OCI-LY1 (cell line): ENCODE measurements around the gene FAF1.

Source experiments
- H2AFZ ChIP-seq: fragments of 200-600 bp; sonication (generic), shearing (Covaris generic); 2 replicates; pipeline ENCODE4 v1.6.0; 2014; ENCODE audit warnings: antibody characterized with exemption, mild to moderate bottlenecking, low read length
- H3F3A ChIP-seq: fragments of 200-600 bp; sonication (generic), shearing (Covaris generic); 2 replicates; pipeline ENCODE4 v1.6.0; 2014; ENCODE audit warnings: mild to moderate bottlenecking, antibody characterized with exemption, low read length, moderate library complexity; ENCODE audit not compliant: insufficient read depth
- H3K27ac ChIP-seq: fragments of 200-600 bp; sonication (generic); 2 replicates; pipeline ENCODE4 v1.5.1; 2014; ENCODE audit warnings: low read length, mixed run types, mild to moderate bottlenecking, low read depth; ENCODE audit not compliant: poor library complexity, severe bottlenecking
- H3K27me3 ChIP-seq: fragments of 200-600 bp; sonication (generic); 2 replicates; pipeline ENCODE4 v1.6.0; 2014; ENCODE audit warnings: antibody characterized with exemption, mild to moderate bottlenecking, low read length, moderate library complexity; ENCODE audit not compliant: insufficient read depth
- H3K36me3 ChIP-seq: fragments of 200-600 bp; sonication (generic); 2 replicates; pipeline ENCODE4 v1.6.1; 2014; ENCODE audit warnings: mild to moderate bottlenecking, antibody characterized with exemption, low read length, moderate library complexity, mixed read lengths; ENCODE audit not compliant: insufficient read depth
- H3K4me1 ChIP-seq: fragments of 200-600 bp; sonication (generic); 2 replicates; pipeline ENCODE4 v1.5.1; 2014; ENCODE audit warnings: mild to moderate bottlenecking, low read length, moderate library complexity; ENCODE audit not compliant: insufficient read depth, severe bottlenecking
- H3K4me2 ChIP-seq: fragments of 200-600 bp; sonication (generic), shearing (Covaris generic); 2 replicates; pipeline ENCODE4 v1.6.1; 2014; ENCODE audit warnings: low read length
- H3K4me3 ChIP-seq: fragments of 200-600 bp; sonication (generic); 2 replicates; pipeline ENCODE4 v1.5.1; 2014; ENCODE audit warnings: low read length, low read depth, mild to moderate bottlenecking, mixed read lengths; ENCODE audit not compliant: poor library complexity, severe bottlenecking
- H3K79me2 ChIP-seq: fragments of 200-600 bp; shearing (Covaris generic); 2 replicates; pipeline ENCODE4 v1.6.1; 2016; ENCODE audit warnings: mixed run types, low read length, mixed read lengths; ENCODE audit not compliant: insufficient read depth
- H3K9ac ChIP-seq: fragments of 200-600 bp; sonication (generic), shearing (Covaris generic); 2 replicates; pipeline ENCODE4 v1.6.1; 2014; ENCODE audit warnings: mild to moderate bottlenecking, low read length, mixed read lengths
- H3K9me2 ChIP-seq: fragments of 200-600 bp; sonication (generic), shearing (Covaris generic); 2 replicates; pipeline ENCODE4 v1.6.1; 2014; ENCODE audit warnings: low read depth, mild to moderate bottlenecking, low read length, mixed read lengths
- H3K9me3 ChIP-seq: fragments of 200-600 bp; shearing (Covaris generic); 2 replicates; pipeline ENCODE4 v1.6.1; 2014; ENCODE audit warnings: low read length, mixed read lengths
- H4K20me1 ChIP-seq: fragments of 200-600 bp; sonication (generic), shearing (Covaris generic); 2 replicates; pipeline ENCODE4 v1.6.0; 2016; ENCODE audit warnings: mild to moderate bottlenecking, low read length; ENCODE audit not compliant: insufficient read depth
- CTCF ChIP-seq: fragments of 200-600 bp; sonication (generic), shearing (Covaris generic); IDR thresholded peaks from 2 replicates; pipeline ENCODE4 v1.5.1; 2017; ENCODE audit warnings: mild to moderate bottlenecking, antibody characterized with exemption, low read length, moderate library complexity, mixed read lengths
- EZH2 ChIP-seq: fragments of 200-600 bp; sonication (generic), shearing (Covaris generic); IDR thresholded peaks from 2 replicates; pipeline ENCODE4 v1.8.0; 2017; ENCODE audit warnings: borderline replicate concordance, mixed run types, mild to moderate bottlenecking, antibody characterized with exemption, low read length, moderate library complexity, mixed read lengths

The FAF1 gene

GRCh38 chr1:50972766-50973165 is 12.7 kb upstream of the FAF1 start:
- Histone ChIP-seq H3K27ac (peak overlapping the region; percentile 95), H3K9me3 (no peaks in the 10 kb centered on the region), H3K4me3 (peak overlapping the region; percentile 89), H3K9ac (peak overlapping the region; percentile 99), H2AFZ (no peak overlapping the region), H3K36me3 (peaks cover 46% of the 10 kb centered on the region), H3K4me1 (peaks cover 35% of the 10 kb centered on the region), H4K20me1 (no peaks in the 10 kb centered on the region), H3K9me2 (no peaks in the 10 kb centered on the region), H3F3A (no peaks in the 10 kb centered on the region), H3K79me2 (peaks cover 67% of the 10 kb centered on the region), H3K27me3 (no peaks in the 10 kb centered on the region), H3K4me2 (peak overlapping the region; percentile 89)
- TF ChIP-seq CTCF: no peak
- TF ChIP-seq EZH2: no peak

- H3K27ac ChIP-seq: peak overlapping the region; percentile 95
These were observed 11.8 kb upstream of the FAF1 start for GRCh38 chr1:50971748-50972305.

GRCh38 chr1:50970931-50971582 is 11.0 kb upstream of the FAF1 start:
- H3K27ac ChIP-seq: peak overlapping the region; percentile 95
- peak overlapping the region; percentile 99 for H3K9ac ChIP-seq
- peak overlapping the region; percentile 89 for H3K4me2 ChIP-seq
- no peaks in the 10 kb centered on the region for H3K9me2 ChIP-seq
- H3K4me3 ChIP-seq: peak overlapping the region; percentile 89
- no peaks in the 10 kb centered on the region for H3F3A ChIP-seq
- no peaks in the 10 kb centered on the region for H4K20me1 ChIP-seq
- no peaks in the 10 kb centered on the region for H3K9me3 ChIP-seq
- peaks cover 46% of the 10 kb centered on the region for H3K36me3 ChIP-seq
- peaks cover 67% of the 10 kb centered on the region for H3K79me2 ChIP-seq
- peaks cover 49% of the 10 kb centered on the region for H3K4me1 ChIP-seq
- H2AFZ ChIP-seq: no peak overlapping the region
- no peaks in the 10 kb centered on the region for H3K27me3 ChIP-seq
- no peak for TF ChIP-seq EZH2
- no peak for TF ChIP-seq CTCF

More at GRCh38 chr1:50971748-50972305, 11.8 kb upstream of the FAF1 start:
- Histone ChIP-seq H3K36me3 (peaks cover 46% of the 10 kb centered on the region), H4K20me1 (no peaks in the 10 kb centered on the region), H3K9ac (peak overlapping the region; percentile 99), H3K4me1 (peaks cover 45% of the 10 kb centered on the region), H2AFZ (no peak overlapping the region), H3F3A (no peaks in the 10 kb centered on the region), H3K79me2 (peaks cover 67% of the 10 kb centered on the region), H3K27me3 (no peaks in the 10 kb centered on the region), H3K9me3 (no peaks in the 10 kb centered on the region), H3K9me2 (no peaks in the 10 kb centered on the region), H3K4me2 (peak overlapping the region; percentile 89), H3K4me3 (peak overlapping the region; percentile 89)
- no peak for TF ChIP-seq CTCF
- TF ChIP-seq EZH2: no peak
